Left ventricle myocardium superior (tissue), 1 donor: ENCODE measurements around the gene FGD6. TPM values are rescaled to one million over a fixed set of nuclear protein-coding genes. Genes with fewer than 3 reads are reported as not detected.

Experiments used
- ATAC-seq: fragments of 200-7000 bp; cut with Tn5 transposase; one replicate; pipeline ENCODE4 v1.9.1; 2020; ENCODE audit warnings: mild to moderate bottlenecking, moderate library complexity
- DNase-seq: peaks from one replicate; pipeline ENCODE4 v3.0.0-alpha.2; 2020
- intact Hi-C: fragments of 100-400 bp; cut with micrococcal nuclease; formaldehyde crosslinking; loops from one replicate; pipeline ENCODE4 v1.11.0; 2022
- total RNA-seq: library from RNA; stranded (reverse); fragmentation: NEBNext Ultra II Directional; extraction: Animal tissue kit (Norgen Biotek cat#: 25700); gene quantifications from one replicate; pipeline ENCODE4 v1.2.1, GENCODE V29; 2021
- donor health status: DM: no; HTN: yes; CAD: no; lungs with severe emphysema.

The FGD6 gene
- total RNA-seq, 1 donor from 2014 or later = 23.5 TPM

GRCh38 chr12:95072900-95073697 lies 144.2 kb downstream of the FGD6 start, which contains the start of gene NR2C1:
TSS of gene NR2C1 (minus strand) at chr12:95073618. CDS start at chr12:95067384, 6,234 bp downstream.
- ATAC-seq = peak; percentile 99
- peak; percentile 94 for DNase-seq
- intact Hi-C loops = no loop called here

DNA sequence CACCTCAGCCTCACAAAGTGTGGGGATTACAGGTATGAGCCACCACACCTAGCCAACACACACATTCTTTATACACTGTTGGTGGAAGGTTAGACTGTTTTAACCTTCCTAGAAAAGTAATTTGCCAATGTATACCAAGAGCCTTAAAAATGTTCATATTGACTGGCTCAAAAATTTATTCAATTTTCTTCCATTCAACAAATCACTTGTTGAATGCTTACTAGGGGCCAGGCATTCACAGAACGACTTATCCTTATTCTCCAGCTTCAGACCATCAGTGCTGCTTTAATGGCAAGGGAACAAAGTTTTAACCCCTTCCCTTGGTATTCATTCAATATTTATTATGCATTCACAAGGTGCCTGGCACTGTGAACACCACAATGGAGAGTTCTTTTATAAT lies 146.9 kb downstream of the FGD6 start:
- DNase-seq = no peak
- intact Hi-C loops = no loop called here
- no peak for ATAC-seq

GRCh38 chr12:95066091-95066855 lies 151.0 kb downstream of the FGD6 start:
- intact Hi-C loops = no loop called here
- DNase-seq (no peak), ATAC-seq (no peak)

GRCh38 chr12:95060951-95061350 lies 156.3 kb downstream of the FGD6 start:
- no peak for DNase-seq
- no peak for ATAC-seq
- intact Hi-C loops = no loop called here

- DNase-seq (no peak), ATAC-seq (peak; percentile 78)
- intact Hi-C loops = no loop called here
Observed at GRCh38 chr12:95059984-95060383, 157.3 kb downstream of the FGD6 start.

GRCh38 chr12:95057424-95057823 lies 159.8 kb downstream of the FGD6 start:
- intact Hi-C loops = no loop called here
- DNase-seq = no peak

GRCh38 chr12:95055057-95055456 lies 162.2 kb downstream of the FGD6 start:
- intact Hi-C loops = no loop called here
- ATAC-seq (no peak), DNase-seq (no peak)

More at GRCh38 chr12:95057424-95057823, 159.8 kb downstream of the FGD6 start:
- no peak for ATAC-seq

GRCh38 chr12:95054206-95054605 lies 163.1 kb downstream of the FGD6 start:
- ATAC-seq (no peak), DNase-seq (no peak)
- intact Hi-C loops = no loop called here

DNA sequence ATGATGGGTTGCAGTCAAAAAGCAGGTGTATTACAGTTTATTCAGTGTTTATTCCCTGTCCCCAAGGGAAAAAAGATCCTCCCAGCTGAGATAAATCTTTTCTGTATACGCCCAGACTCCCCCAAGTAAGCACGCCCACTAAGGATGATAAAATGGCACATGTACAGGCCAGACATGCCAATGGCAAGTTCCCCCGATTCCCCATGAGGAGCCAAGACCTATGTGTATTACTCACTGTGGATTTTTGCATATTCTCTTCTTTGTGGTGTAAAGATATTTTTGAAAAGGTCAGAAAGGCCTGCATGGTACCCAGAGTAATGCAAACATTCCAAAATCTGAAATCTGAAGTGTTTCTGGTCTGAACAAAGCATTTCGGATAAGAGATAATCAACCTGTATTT lies 166.0 kb downstream of the FGD6 start:
- DNase-seq (no peak), ATAC-seq (no peak)
- intact Hi-C loops = no loop called here

DNA sequence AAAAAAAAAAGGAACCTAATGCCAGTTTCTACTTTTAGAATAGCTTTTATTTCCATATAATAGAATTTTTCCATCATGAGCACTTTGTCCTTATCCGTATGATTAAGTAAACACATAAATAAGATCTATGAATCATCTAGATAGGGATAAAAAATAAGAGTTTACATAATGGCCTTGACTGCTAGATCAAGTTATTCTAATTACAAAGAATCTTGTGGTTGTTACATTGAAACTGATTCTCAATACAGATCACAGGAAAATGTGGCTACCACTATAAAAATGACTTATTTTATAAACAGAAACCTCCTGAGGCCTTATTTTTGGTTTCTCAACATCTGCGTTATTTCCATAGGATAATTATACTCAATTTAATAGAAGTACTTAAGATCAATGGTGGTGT lies 179.4 kb downstream of the FGD6 start:
- intact Hi-C loops = no loop called here
- ATAC-seq = no peak
- DNase-seq = no peak

DNA sequence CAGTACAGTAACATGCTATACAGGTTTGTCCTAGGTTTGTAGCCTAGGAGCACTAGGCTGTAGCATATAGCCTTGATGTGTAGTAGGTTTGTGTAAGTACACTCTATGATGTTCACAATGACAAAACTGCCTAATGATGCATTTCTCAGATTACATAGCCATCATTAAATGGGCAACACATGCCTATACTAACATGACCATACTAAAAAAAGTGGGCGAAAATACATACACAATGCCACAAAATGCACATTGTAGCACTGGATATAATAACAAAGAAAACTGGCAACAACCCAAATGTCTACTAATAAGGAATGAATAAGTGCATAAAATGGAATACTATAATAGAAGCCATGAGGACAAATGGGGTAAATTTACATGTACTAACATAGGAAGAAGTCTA lies 182.5 kb downstream of the FGD6 start:
- intact Hi-C loops = no loop called here
- DNase-seq = no peak
- ATAC-seq = no peak

Other genes starting within 250 kb of the FGD6 start
- gene NDUFA12, start 213.8 kb downstream of the FGD6 start, total RNA-seq = 379 TPM
- gene NR2C1, start 143.8 kb downstream of the FGD6 start, total RNA-seq = 36.8 TPM
- 59.0 TPM for gene VEZT, start 340 bp upstream of the FGD6 start, total RNA-seq